Measurements from ENCODE around the gene SH3TC1.

Gene SH3TC1

DNA sequence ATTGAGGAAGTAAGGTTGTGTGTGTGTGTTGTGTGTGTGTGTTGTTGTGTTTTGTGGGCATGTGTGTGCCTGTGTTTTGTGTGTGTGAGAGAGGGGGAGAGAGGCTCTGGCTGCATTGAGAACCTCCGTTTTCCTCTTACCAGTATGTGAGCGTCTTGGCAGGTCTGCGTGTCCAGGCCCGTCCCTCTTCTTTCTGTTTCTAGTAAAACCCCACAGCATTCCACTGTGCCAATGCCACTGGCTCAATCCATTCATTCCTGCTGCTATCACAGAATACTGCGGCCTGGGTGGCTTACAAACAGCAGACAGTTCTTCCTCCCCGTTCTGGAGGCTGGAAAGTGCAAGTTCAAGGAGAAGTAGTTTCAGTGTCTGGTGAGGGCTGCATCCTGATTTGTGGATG is 55.0 kb downstream of the SH3TC1 start:
- no peaks in the 10 kb centered on the region for H3K36me3 ChIP-seq (ENCODE audit: insufficient read depth, insufficient read length, low read length)
- H3K9me3 ChIP-seq (ENCODE audit: insufficient read depth, low read length): no peaks in the 10 kb centered on the region; the same call in 1 of the 2 replicates
- H3K27me3 ChIP-seq (ENCODE audit: insufficient read depth, insufficient read length): no peaks in the 10 kb centered on the region
- H3K4me1 ChIP-seq (ENCODE audit: insufficient read depth, insufficient read length): peaks cover 16% of the 10 kb centered on the region
- no peak for DNase-seq (ENCODE audit: low read depth, low spot score)
- no peak overlapping the region for H3K9ac ChIP-seq (ENCODE audit: insufficient read length, low read depth)
- no peak overlapping the region for H3K4me3 ChIP-seq (ENCODE audit: insufficient read length, low read depth)
- TF ChIP-seq SUZ12 (IDR thresholded peaks at IDR 0.05; ENCODE audit: extremely low read depth, insufficient read depth, insufficient read length) (no peak), ZNF274 (IDR thresholded peaks at IDR 0.05; ENCODE audit: low read depth, low read length) (no peak), YY1 (IDR thresholded peaks at IDR 0.05; ENCODE audit: insufficient read depth, insufficient read length) (no peak)

DNA sequence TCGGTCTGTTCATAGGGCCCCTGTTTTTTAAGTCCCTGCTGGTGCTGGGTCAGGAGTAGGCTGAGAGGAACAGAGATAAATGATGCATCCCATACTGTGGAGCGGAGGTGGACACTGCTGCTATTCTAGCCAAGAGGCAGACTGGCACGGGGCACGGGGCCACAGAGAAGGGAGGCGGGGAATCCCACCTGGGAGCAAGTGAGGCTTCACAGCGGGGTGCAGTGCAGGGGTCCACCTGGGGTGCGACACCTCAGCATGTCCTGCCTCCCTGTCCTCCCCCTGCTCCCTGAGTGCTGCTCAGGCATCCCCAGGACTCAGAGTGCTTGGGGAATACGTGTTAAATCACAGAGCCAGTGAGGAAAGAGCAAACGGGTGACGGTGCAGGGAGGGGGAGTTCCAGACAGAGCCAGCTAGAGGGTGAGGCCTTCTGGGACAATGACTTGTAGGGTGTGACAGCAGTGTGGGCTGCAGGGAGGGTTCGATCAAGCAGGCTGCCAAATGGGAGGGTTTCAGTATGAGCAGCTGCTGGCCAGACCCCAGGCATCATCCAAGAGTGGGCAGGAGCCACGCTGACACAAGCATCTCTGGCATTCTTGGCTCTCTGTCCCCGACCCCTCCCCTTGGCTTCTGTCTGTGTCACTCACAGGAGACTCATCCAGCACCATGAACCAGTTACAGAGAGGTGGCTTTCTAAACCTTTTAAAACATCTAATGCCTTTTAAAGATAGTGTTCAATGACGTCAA is 56.8 kb downstream of the SH3TC1 start:
- no peak overlapping the region for H3K4me3 ChIP-seq (ENCODE audit: insufficient read length, low read depth)

GRCh38 chr4:8257854-8258253 is 58.8 kb downstream of the SH3TC1 start:
- TF ChIP-seq SUZ12 (IDR thresholded peaks at IDR 0.05; ENCODE audit: extremely low read depth, insufficient read depth, insufficient read length): no peak
- TF ChIP-seq YY1 (IDR thresholded peaks at IDR 0.05; ENCODE audit: insufficient read depth, insufficient read length): no peak
- TF ChIP-seq ZNF274 (IDR thresholded peaks at IDR 0.05; ENCODE audit: low read depth, low read length): no peak
- DNase-seq (ENCODE audit: low read depth, low spot score): no peak
- no peaks in the 10 kb centered on the region for H3K27me3 ChIP-seq (ENCODE audit: insufficient read depth, insufficient read length)
- no peak overlapping the region for H3K9ac ChIP-seq (ENCODE audit: insufficient read length, low read depth)
- peaks cover 26% of the 10 kb centered on the region for H3K4me1 ChIP-seq (ENCODE audit: insufficient read depth, insufficient read length)
- no peak overlapping the region for H3K4me3 ChIP-seq (ENCODE audit: insufficient read length, low read depth)
- H3K36me3 ChIP-seq (ENCODE audit: insufficient read depth, insufficient read length, low read length): no peaks in the 10 kb centered on the region
- no peaks in the 10 kb centered on the region; the same call in 1 of the 2 replicates for H3K9me3 ChIP-seq (ENCODE audit: insufficient read depth, low read length)

More for the DNA sequence above, 56.8 kb downstream of the SH3TC1 start:
- TF ChIP-seq SUZ12 (IDR thresholded peaks at IDR 0.05; ENCODE audit: extremely low read depth, insufficient read depth, insufficient read length) (no peak), YY1 (IDR thresholded peaks at IDR 0.05; ENCODE audit: insufficient read depth, insufficient read length) (no peak), ZNF274 (IDR thresholded peaks at IDR 0.05; ENCODE audit: low read depth, low read length) (no peak)
- Histone ChIP-seq H3K4me1 (ENCODE audit: insufficient read depth, insufficient read length) (peaks cover 17% of the 10 kb centered on the region), H3K36me3 (ENCODE audit: insufficient read depth, insufficient read length, low read length) (no peaks in the 10 kb centered on the region), H3K9me3 (ENCODE audit: insufficient read depth, low read length) (no peaks in the 10 kb centered on the region; the same call in 1 of the 2 replicates), H3K9ac (ENCODE audit: insufficient read length, low read depth) (no peak overlapping the region), H3K27me3 (ENCODE audit: insufficient read depth, insufficient read length) (no peaks in the 10 kb centered on the region)
- no peak for DNase-seq (ENCODE audit: low read depth, low spot score)

DNA sequence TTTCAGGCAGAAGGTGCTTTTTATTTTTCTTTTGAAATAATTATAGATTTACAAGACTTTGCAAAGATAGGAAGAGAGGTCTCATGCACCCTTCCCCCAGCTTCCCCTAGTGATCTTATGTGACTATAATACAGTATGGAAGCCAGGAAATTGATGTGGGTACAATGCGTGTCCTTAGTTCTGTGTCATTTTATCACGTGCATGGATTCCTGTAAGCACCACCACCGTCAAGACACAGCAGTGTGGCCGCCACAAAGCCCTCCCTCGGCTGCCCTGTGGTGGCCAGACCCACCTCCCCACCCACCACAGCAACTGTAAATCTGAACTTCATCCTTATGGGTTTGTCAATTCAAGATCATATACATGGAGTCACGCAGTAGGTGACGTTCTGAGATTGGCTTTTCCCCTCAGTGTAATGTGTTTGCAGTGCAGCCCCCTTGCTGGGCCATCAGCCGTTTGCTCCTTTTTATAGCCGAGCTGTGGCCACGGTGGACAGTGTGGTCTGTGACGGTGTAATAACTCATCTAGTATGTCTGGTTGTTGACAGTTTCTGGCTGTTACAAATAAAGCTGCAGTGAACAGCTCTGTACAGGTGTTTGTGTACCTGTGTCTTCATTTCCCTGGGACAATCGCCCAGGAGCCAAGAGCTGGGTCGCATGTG is 59.6 kb downstream of the SH3TC1 start:
- H3K4me3 ChIP-seq (ENCODE audit: insufficient read length, low read depth): no peak overlapping the region
- DNase-seq (ENCODE audit: low read depth, low spot score): no peak
- no peak for TF ChIP-seq YY1 (IDR thresholded peaks at IDR 0.05; ENCODE audit: insufficient read depth, insufficient read length)
- TF ChIP-seq SUZ12 (IDR thresholded peaks at IDR 0.05; ENCODE audit: extremely low read depth, insufficient read depth, insufficient read length): no peak
- TF ChIP-seq ZNF274 (IDR thresholded peaks at IDR 0.05; ENCODE audit: low read depth, low read length): no peak
- no peaks in the 10 kb centered on the region; the same call in 1 of the 2 replicates for H3K9me3 ChIP-seq (ENCODE audit: insufficient read depth, low read length)
- H3K4me1 ChIP-seq (ENCODE audit: insufficient read depth, insufficient read length): peaks cover 27% of the 10 kb centered on the region
- H3K36me3 ChIP-seq (ENCODE audit: insufficient read depth, insufficient read length, low read length): no peaks in the 10 kb centered on the region
- no peak overlapping the region for H3K9ac ChIP-seq (ENCODE audit: insufficient read length, low read depth)
- H3K27me3 ChIP-seq (ENCODE audit: insufficient read depth, insufficient read length): no peaks in the 10 kb centered on the region

GRCh38 chr4:8259743-8260430 is 60.8 kb downstream of the SH3TC1 start:
- TF ChIP-seq SUZ12 (IDR thresholded peaks at IDR 0.05; ENCODE audit: extremely low read depth, insufficient read depth, insufficient read length) (no peak), YY1 (IDR thresholded peaks at IDR 0.05; ENCODE audit: insufficient read depth, insufficient read length) (no peak), ZNF274 (IDR thresholded peaks at IDR 0.05; ENCODE audit: low read depth, low read length) (no peak)
- DNase-seq (ENCODE audit: low read depth, low spot score): no peak
- no peaks in the 10 kb centered on the region for H3K36me3 ChIP-seq (ENCODE audit: insufficient read depth, insufficient read length, low read length)
- H3K9me3 ChIP-seq (ENCODE audit: insufficient read depth, low read length): no peaks in the 10 kb centered on the region
- H3K27me3 ChIP-seq (ENCODE audit: insufficient read depth, insufficient read length): no peaks in the 10 kb centered on the region
- no peak overlapping the region for H3K9ac ChIP-seq (ENCODE audit: insufficient read length, low read depth)
- peaks cover 30% of the 10 kb centered on the region for H3K4me1 ChIP-seq (ENCODE audit: insufficient read depth, insufficient read length)
- H3K4me3 ChIP-seq (ENCODE audit: insufficient read length, low read depth): no peak overlapping the region

- Histone ChIP-seq H3K9ac (ENCODE audit: insufficient read length, low read depth) (no peak overlapping the region), H3K36me3 (ENCODE audit: insufficient read depth, insufficient read length, low read length) (no peaks in the 10 kb centered on the region), H3K27me3 (ENCODE audit: insufficient read depth, insufficient read length) (no peaks in the 10 kb centered on the region), H3K4me1 (ENCODE audit: insufficient read depth, insufficient read length) (peaks cover 33% of the 10 kb centered on the region), H3K9me3 (ENCODE audit: insufficient read depth, low read length) (no peaks in the 10 kb centered on the region), H3K4me3 (ENCODE audit: insufficient read length, low read depth) (no peak overlapping the region)
- no peak for TF ChIP-seq SUZ12 (IDR thresholded peaks at IDR 0.05; ENCODE audit: extremely low read depth, insufficient read depth, insufficient read length)
- no peak for TF ChIP-seq ZNF274 (IDR thresholded peaks at IDR 0.05; ENCODE audit: low read depth, low read length)
- TF ChIP-seq YY1 (IDR thresholded peaks at IDR 0.05; ENCODE audit: insufficient read depth, insufficient read length): no peak
- peak; percentile 47 for DNase-seq (ENCODE audit: low read depth, low spot score)
Measured at GRCh38 chr4:8260656-8261111, 61.6 kb downstream of the SH3TC1 start.

Data from NT2/D1 (cell line).